ENCODE results near the gene NFILZ.

DNA sequence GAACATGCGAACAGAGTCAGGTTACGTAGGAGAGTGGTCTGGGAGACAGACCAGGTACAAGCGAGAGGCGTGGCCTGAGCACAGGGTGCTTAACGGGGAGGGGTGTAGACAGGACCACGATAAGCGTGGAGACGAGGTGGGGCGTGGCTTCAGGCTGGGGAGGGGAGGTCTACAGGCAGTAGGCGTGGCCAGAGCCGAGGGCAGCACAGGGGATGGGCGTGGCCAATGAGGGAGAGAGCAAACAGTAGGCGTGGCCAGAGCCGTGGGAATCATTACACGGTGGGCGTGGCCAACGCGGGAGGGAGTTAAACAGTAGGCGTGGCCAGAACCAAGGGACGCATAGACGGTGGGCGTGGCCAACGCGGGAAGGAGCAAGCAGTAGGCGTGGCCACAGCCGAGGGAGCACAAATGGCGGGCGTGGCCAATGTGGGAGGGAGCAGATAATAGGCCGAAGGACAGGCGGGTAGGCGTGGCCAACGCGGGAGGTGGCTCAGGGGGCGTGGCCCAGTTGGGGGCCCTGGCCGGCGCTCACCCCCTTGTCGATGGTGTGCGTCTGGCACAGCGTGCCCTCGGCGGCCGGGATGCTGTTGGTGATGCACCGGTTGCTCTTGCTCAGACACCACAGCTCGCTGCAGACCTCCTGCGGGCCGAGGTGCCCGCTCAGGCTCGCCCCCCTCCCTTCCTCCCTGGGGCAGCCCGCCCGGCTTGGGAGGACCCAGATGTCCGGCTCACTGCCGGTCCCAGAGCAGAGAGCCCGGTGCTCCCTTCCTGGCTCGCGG lies 38.0 kb upstream of the NFILZ start:
- TF ChIP-seq, protein P1, sequence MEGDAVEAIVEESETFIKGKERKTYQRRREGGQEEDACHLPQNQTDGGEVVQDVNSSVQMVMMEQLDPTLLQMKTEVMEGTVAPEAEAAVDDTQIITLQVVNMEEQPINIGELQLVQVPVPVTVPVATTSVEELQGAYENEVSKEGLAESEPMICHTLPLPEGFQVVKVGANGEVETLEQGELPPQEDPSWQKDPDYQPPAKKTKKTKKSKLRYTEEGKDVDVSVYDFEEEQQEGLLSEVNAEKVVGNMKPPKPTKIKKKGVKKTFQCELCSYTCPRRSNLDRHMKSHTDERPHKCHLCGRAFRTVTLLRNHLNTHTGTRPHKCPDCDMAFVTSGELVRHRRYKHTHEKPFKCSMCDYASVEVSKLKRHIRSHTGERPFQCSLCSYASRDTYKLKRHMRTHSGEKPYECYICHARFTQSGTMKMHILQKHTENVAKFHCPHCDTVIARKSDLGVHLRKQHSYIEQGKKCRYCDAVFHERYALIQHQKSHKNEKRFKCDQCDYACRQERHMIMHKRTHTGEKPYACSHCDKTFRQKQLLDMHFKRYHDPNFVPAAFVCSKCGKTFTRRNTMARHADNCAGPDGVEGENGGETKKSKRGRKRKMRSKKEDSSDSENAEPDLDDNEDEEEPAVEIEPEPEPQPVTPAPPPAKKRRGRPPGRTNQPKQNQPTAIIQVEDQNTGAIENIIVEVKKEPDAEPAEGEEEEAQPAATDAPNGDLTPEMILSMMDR (conservative IDR thresholded peaks at IDR 0.05) = no peak
- TF ChIP-seq ZFX (IDR thresholded peaks at IDR 0.05) = no peak

Measured in C4-2B (cell line).